Measurements from ENCODE around the gene POLD1.

DNA sequence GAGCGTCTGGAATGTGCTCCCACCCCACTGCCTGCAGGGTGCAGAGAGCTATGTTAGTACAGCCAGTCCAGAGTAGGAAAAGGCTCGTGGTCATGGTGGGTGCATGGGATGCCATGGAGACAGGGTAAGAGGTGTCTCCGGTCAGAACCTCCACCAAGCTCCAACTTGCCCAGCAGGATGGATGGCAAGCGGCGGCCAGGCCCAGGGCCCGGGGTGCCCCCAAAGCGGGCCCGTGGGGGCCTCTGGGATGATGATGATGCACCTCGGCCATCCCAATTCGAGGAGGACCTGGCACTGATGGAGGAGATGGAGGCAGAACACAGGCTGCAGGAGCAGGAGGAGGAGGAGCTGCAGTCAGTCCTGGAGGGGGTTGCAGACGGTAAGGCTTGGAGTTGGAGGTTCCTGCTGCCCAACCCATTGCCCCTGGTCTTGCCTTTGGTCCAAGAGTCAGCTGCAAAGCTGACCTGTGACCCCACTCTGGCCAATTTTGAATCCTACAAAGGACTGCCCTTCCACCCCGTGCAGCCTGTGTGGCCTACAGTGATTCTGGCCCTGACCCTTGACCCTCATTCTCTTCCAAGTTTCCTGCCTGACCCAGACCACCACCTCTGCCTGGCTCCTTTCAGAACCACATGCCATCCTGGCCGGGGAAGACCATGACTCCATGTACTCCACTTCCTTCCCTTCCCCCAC is 14.7 kb downstream of the POLD1 start:
- TF ChIP-seq, protein P1, sequence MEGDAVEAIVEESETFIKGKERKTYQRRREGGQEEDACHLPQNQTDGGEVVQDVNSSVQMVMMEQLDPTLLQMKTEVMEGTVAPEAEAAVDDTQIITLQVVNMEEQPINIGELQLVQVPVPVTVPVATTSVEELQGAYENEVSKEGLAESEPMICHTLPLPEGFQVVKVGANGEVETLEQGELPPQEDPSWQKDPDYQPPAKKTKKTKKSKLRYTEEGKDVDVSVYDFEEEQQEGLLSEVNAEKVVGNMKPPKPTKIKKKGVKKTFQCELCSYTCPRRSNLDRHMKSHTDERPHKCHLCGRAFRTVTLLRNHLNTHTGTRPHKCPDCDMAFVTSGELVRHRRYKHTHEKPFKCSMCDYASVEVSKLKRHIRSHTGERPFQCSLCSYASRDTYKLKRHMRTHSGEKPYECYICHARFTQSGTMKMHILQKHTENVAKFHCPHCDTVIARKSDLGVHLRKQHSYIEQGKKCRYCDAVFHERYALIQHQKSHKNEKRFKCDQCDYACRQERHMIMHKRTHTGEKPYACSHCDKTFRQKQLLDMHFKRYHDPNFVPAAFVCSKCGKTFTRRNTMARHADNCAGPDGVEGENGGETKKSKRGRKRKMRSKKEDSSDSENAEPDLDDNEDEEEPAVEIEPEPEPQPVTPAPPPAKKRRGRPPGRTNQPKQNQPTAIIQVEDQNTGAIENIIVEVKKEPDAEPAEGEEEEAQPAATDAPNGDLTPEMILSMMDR (IDR thresholded peaks at IDR 0.05): no peak
- TF ChIP-seq POLR2A (IDR thresholded peaks at IDR 0.05): no peak
